HL-60 (cell line): ENCODE data around the gene ENDOD1.

Source experiments
- POLR2AphosphoS5 ChIP-seq: IDR thresholded peaks from 2 replicates; pipeline ENCODE4 v1.6.1; 2012; ENCODE audit warnings: low read depth
- REST ChIP-seq: IDR thresholded peaks from 2 replicates; pipeline ENCODE4 v1.6.1; 2012; ENCODE audit warnings: low read depth; ENCODE audit not compliant: insufficient replicate concordance
- SPI1 ChIP-seq: IDR thresholded peaks from 2 replicates; pipeline ENCODE4 v1.6.1; 2012; ENCODE audit warnings: low read depth, mild to moderate bottlenecking, borderline replicate concordance
- TF ChIP-seq, protein P1 (sequence below): IDR thresholded peaks from one replicate; pipeline ENCODE4 v1.5.1; 2011; ENCODE audit warnings: low read length, control low read depth, inconsistent platforms; ENCODE audit not compliant: insufficient read depth

DNA sequence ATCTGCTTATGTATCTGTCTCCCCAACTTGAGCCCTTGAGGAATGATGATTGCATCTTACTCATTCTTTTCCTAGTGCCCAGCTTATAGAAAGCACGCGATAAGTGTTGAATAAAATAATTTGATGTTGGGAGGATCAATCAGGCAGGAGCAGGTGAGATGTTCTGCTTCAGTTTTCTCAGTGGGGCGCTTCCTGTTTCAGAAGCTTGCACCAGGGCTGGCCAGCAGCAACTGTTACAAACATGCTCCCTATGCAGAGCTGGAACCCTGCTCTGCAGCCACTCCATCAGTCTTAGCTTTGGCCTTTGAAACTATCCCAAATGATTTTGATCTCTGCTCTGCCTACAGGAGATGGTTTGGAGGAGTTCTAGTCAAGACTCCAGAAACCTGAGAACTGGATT is 3.9 kb downstream of the ENDOD1 start:
- TF ChIP-seq, protein P1, sequence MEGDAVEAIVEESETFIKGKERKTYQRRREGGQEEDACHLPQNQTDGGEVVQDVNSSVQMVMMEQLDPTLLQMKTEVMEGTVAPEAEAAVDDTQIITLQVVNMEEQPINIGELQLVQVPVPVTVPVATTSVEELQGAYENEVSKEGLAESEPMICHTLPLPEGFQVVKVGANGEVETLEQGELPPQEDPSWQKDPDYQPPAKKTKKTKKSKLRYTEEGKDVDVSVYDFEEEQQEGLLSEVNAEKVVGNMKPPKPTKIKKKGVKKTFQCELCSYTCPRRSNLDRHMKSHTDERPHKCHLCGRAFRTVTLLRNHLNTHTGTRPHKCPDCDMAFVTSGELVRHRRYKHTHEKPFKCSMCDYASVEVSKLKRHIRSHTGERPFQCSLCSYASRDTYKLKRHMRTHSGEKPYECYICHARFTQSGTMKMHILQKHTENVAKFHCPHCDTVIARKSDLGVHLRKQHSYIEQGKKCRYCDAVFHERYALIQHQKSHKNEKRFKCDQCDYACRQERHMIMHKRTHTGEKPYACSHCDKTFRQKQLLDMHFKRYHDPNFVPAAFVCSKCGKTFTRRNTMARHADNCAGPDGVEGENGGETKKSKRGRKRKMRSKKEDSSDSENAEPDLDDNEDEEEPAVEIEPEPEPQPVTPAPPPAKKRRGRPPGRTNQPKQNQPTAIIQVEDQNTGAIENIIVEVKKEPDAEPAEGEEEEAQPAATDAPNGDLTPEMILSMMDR = no peak
- TF ChIP-seq SPI1 (0 out of 2 replicates have a peak, but pooled peaks have one; percentile 12), REST (no peak), POLR2AphosphoS5 (no peak)
